ENCODE data around the gene MUC5AC. TPM values are rescaled to one million over a fixed set of nuclear protein-coding genes. Genes with fewer than 3 reads are reported as not detected.

The MUC5AC gene
- polyA plus RNA-seq, 1 donor (not counting 4 experiments of a cell fraction or from before 2014, with no cell fraction given), result not detected

GRCh38 chr11:1149545-1149944 is 8.2 kb upstream of the MUC5AC start:
- Histone ChIP-seq H3K4me3 (ENCODE audit: control insufficient read depth in 2 of 3, extremely low read depth in 1 of 3, insufficient read depth in 2 of 3, low read depth in 1 of 3, low read length in 3 of 3) (no peak overlapping the region), H3K27ac (ENCODE audit: control insufficient read depth, insufficient read depth, low read length) (no peak overlapping the region), H3K79me2 (ENCODE audit: control insufficient read depth, insufficient read depth, low read length) (no peaks in the 10 kb centered on the region), H2AFZ (ENCODE audit: control insufficient read depth, low read length) (no peak overlapping the region), H3K4me2 (ENCODE audit: control insufficient read depth, extremely low read depth, insufficient read depth, low read depth, low read length) (no peak overlapping the region), H3K9me1 (ENCODE audit: control insufficient read depth, extremely low read depth, insufficient read depth, low read length) (no peaks in the 10 kb centered on the region), H4K20me1 (ENCODE audit: control insufficient read depth, extremely low read depth, insufficient read depth, low read length) (no peaks in the 10 kb centered on the region), H3K36me3 (ENCODE audit: control insufficient read depth in 2 of 2, extremely low read depth in 1 of 2, insufficient read depth in 2 of 2, low read length in 2 of 2) (no peaks in the 10 kb centered on the region), H3K27me3 (ENCODE audit: control insufficient read depth, extremely low read depth, insufficient read depth, low read length) (no peaks in the 10 kb centered on the region), H3K9me3 (ENCODE audit: control insufficient read depth, low read depth, low read length) (peaks cover 6% of the 10 kb centered on the region), H3K9ac (ENCODE audit: control insufficient read depth, extremely low read depth, insufficient read depth, low read length) (no peak overlapping the region), H3K4me1 (ENCODE audit: control insufficient read depth, extremely low read depth, insufficient read depth, low read length) (no peaks in the 10 kb centered on the region)
- DNase-seq (ENCODE audit: low read depth, low spot score) (no peak), FAIRE-seq (no peak)
- dilution Hi-C loops (cut with MboI; ENCODE audit: extremely low pct_ligation_motif_present, low sequenced_read_pairs), result no loop called here
- TF ChIP-seq CTCF (optimal IDR thresholded peaks at IDR 0.05 in 1 of 3, IDR thresholded peaks at IDR 0.05 in 1 of 3, conservative IDR thresholded peaks at IDR 0.05 in 1 of 3; ENCODE audit: extremely low read depth in 1 of 3, insufficient read depth in 2 of 3, low read length in 3 of 3) (no peak), EZH2 (IDR thresholded peaks at IDR 0.05; ENCODE audit: low read length) (no peak)

- Histone ChIP-seq H3K4me1 (ENCODE audit: control insufficient read depth, extremely low read depth, insufficient read depth, low read length) (no peaks in the 10 kb centered on the region), H3K79me2 (ENCODE audit: control insufficient read depth, insufficient read depth, low read length) (no peaks in the 10 kb centered on the region), H3K9ac (ENCODE audit: control insufficient read depth, extremely low read depth, insufficient read depth, low read length) (no peak overlapping the region), H2AFZ (ENCODE audit: control insufficient read depth, low read length) (no peak overlapping the region), H4K20me1 (ENCODE audit: control insufficient read depth, extremely low read depth, insufficient read depth, low read length) (no peaks in the 10 kb centered on the region), H3K9me1 (ENCODE audit: control insufficient read depth, extremely low read depth, insufficient read depth, low read length) (no peaks in the 10 kb centered on the region), H3K4me3 (ENCODE audit: control insufficient read depth in 2 of 3, extremely low read depth in 1 of 3, insufficient read depth in 2 of 3, low read depth in 1 of 3, low read length in 3 of 3) (no peak overlapping the region), H3K27ac (ENCODE audit: control insufficient read depth, insufficient read depth, low read length) (no peak overlapping the region), H3K36me3 (ENCODE audit: control insufficient read depth in 2 of 2, extremely low read depth in 1 of 2, insufficient read depth in 2 of 2, low read length in 2 of 2) (no peaks in the 10 kb centered on the region), H3K4me2 (ENCODE audit: control insufficient read depth, extremely low read depth, insufficient read depth, low read depth, low read length) (no peak overlapping the region), H3K27me3 (ENCODE audit: control insufficient read depth, extremely low read depth, insufficient read depth, low read length) (no peaks in the 10 kb centered on the region), H3K9me3 (ENCODE audit: control insufficient read depth, low read depth, low read length) (peaks cover 6% of the 10 kb centered on the region)
- no peak for TF ChIP-seq CTCF (optimal IDR thresholded peaks at IDR 0.05 in 1 of 3, IDR thresholded peaks at IDR 0.05 in 1 of 3, conservative IDR thresholded peaks at IDR 0.05 in 1 of 3; ENCODE audit: extremely low read depth in 1 of 3, insufficient read depth in 2 of 3, low read length in 3 of 3)
- TF ChIP-seq EZH2 (IDR thresholded peaks at IDR 0.05; ENCODE audit: low read length), result no peak
- FAIRE-seq (no peak), DNase-seq (ENCODE audit: low read depth, low spot score) (no peak)
- dilution Hi-C loops (cut with MboI; ENCODE audit: extremely low pct_ligation_motif_present, low sequenced_read_pairs), result no loop called here
These were observed 7.6 kb upstream of the MUC5AC start for GRCh38 chr11:1150116-1150515.
